ENCODE data around the gene GPR26.

GPR26 gene

GRCh38 chr10:123645016-123645415 is 21.1 kb upstream of the GPR26 start:
- in situ Hi-C loops (cut with MboI; ENCODE audit: low sequenced_read_pairs): no loop called here

DNA sequence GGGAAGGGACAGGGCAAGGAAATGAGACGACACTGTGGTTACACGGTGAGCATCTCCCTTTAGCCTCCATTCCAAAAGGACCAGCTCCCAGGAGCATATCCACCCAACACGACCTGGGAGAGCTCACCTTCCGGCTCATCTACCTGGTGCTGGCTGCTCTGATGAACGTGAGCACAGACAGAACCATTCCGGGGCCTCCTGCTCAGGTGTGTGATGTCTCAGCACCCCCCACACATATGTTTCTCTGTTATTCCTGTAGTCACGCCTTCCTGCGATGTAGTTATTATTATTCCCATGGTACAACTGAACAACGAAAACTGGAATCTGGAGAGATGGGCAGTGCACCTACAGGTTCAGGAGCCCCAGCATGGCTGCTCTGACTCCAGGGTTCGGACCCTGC is 20.5 kb upstream of the GPR26 start:
- in situ Hi-C loops (cut with MboI; ENCODE audit: low sequenced_read_pairs): no loop called here

DNA sequence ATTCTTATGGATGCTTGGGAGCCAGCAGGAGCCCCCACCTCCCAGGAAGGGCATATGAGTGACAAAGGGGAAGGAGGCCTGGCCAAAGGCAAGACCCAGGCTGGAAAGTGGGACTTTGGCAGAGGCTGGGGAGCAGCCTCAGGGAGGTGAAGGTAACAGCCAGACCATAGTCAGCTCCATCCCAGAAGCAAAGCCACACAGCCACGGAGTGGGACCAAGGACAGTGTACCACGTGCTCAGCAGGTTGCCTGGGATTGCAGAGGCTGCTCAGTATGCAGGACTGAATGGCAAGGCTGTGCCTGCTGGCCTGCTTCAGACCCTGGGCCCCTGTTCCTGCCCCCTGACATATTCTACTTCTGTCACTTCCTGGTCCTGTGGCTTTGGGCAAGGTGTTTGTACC is 17.6 kb upstream of the GPR26 start:
- in situ Hi-C loops (cut with MboI; ENCODE audit: low sequenced_read_pairs): no loop called here

DNA sequence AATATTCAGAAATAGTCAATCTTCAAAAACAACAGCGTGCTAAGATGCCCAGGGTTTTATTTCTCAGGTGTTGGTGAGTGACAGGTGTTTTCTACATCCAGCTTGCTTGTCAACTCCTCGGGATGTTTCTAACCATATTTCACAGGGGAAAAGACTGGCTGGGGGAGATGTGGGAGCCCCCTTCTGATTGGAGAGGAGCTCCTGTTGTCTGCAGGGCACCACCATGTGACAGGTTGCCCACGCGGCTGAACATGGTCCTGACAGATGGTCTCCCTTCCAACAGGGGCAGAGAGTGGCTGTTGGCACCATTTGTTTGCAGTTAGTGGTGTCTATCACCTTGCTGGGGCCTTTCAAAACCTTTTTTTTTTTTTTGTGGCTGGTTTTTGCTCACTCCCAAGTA is 16.5 kb upstream of the GPR26 start:
- in situ Hi-C loops (cut with MboI; ENCODE audit: low sequenced_read_pairs): no loop called here

DNA sequence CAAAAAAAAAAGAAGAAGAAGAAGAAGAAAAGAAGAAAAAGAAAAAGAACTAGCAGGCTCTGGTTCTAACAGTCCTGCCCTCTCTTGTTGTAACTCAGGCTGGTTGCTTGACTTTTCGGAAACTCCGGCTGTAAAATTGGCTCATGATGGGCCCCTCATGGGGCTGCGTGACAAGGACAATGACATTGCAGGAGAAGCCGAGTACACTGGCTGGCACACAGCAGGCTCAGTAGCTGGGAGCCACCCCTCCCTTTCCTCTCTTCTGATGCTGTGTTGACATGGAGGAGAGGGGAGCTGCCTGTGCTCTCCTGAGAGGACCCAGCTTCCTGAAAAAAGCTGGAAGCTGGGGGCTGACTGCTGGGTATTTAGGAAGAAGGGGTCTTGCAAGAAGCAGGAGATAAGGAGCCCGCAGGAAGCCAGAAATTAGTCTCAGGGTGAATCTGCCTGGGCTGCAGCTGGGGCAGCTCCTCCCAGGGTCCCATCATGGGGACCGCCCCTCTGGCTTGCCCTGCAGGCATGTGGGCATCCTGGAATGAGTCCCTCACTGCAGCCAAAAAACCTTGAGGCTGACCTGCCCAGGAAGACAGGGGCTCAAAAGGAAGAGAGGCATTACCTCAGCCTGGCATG is 14.6 kb upstream of the GPR26 start:
- in situ Hi-C loops (cut with MboI; ENCODE audit: low sequenced_read_pairs): no loop called here

DNA sequence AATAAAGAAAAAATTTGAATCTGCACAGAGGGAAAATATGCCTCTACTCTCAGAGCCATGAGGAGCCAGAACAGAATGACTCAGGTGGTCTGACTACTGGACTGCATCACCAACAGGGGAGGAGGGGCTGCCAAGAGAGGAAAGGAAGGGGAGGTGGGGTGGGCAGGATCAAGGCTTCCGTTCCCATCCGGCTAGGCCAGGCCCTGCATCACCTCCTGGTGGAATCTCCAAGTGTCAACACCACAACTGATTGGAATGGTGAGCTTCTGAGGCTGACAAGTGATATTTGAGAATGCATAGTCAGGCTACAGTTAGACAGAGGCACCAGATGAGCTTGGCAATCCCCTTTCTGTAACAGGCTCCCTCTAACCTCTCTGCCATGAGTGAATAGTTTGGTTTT is 10.4 kb upstream of the GPR26 start:
- in situ Hi-C loops (cut with MboI; ENCODE audit: low sequenced_read_pairs): no loop called here

DNA sequence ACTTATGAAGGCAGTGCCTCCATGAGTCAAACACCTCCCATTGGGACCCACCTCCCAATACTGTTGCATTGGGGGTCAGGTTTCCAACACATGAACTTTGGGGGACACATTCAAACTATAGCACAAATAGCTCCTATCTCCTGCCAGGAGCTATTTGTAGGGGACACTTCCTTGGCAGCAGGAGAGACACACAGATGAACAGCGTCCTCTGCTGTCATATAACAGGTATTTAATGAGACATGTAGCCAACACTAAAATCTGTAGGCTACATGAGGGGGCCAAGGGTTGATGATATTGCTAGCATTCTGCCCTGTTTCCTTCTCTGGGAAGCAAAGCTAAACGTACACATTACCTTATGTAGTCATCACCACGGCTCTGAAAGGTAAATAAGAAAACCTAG is 2.6 kb upstream of the GPR26 start:
- in situ Hi-C loops (cut with MboI; ENCODE audit: low sequenced_read_pairs): no loop called here

- in situ Hi-C loops (cut with MboI; ENCODE audit: low sequenced_read_pairs): no loop called here
Observed at GRCh38 chr10:123665491-123666286, 466 bp upstream of the GPR26 start.

DNA sequence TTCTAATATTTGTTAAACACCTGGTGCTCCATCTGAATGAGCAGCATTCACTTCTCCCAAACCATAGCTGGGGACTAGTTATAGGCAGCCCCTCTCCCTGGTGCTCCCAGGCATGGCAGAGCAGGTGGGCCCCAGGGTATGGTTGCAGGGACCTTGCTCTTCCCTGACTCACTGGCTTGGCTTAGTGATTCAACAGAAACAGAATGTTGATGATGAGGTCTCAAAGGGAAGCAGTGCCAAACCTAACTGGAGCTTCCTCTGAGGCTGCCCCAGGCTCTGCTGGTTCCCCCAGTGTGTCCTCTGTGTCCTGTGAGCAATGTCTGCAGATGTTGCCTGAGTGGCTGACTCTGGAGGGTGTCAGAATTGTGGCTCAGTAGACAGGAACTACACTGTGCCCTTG is 3.7 kb downstream of the GPR26 start:
- in situ Hi-C loops (cut with MboI; ENCODE audit: low sequenced_read_pairs): no loop called here

DNA sequence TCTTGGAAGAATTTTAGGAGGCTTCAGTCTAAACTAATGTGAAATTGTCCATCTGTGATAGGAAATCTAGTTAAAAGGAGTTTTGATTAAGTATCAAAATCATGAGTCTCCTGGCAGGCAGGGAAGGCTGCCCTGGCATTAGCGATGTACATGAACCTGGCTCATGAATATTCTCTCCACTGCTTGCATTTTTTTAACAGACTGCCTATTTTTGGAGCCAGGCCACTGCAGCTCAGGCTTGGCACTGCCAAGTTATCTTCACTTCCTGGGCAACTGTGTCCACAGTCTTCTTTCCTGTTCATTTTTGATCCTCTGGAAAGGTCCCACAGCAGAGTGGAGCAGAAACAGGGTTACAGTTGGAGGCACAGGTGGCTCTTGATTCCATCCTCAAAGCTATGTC is 7.0 kb downstream of the GPR26 start:
- in situ Hi-C loops (cut with MboI; ENCODE audit: low sequenced_read_pairs): no loop called here

- in situ Hi-C loops (cut with MboI; ENCODE audit: low sequenced_read_pairs): no loop called here
Observed at GRCh38 chr10:123674741-123675140, 8.6 kb downstream of the GPR26 start.

DNA sequence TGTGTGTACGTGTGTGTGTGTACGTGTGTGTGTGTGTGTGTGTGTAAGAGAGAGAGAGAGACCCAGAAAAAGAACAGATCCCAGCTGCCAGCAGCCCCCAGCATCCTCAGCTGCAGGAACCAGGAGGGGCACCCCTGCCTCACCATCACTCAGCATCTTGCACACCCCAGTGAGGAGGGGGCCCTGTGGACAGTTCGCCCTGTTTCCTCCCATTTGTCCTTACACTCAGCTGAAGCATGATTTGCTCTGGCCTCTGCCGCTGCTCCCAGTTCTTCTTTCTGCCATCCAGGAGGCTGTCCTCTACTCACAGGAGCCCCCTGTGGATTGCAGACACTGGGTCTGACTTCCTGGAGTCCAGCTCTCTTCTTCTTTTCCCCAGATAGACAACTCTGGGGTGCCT is 9.7 kb downstream of the GPR26 start:
- in situ Hi-C loops (cut with MboI; ENCODE audit: low sequenced_read_pairs): no loop called here

DNA sequence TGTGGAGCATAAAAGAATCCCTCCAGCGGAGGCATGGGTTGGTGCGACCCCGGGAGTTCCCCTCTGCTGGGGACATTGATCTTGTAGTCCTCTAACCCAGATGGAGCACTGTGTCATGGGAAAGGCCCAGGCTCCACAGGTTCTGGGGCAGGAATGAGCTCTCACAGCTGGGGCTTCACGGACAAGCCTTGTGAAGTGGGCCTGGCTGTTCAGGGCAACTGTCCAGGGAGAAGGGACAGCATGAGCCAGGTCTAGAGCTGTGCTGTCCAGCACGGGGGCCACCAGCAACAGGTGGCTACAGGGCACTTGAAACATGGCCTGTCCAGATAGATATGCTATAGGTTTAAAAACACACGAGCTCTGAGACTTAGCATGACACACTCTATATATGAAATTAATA is 11.4 kb downstream of the GPR26 start:
- in situ Hi-C loops (cut with MboI; ENCODE audit: low sequenced_read_pairs): no loop called here

DNA sequence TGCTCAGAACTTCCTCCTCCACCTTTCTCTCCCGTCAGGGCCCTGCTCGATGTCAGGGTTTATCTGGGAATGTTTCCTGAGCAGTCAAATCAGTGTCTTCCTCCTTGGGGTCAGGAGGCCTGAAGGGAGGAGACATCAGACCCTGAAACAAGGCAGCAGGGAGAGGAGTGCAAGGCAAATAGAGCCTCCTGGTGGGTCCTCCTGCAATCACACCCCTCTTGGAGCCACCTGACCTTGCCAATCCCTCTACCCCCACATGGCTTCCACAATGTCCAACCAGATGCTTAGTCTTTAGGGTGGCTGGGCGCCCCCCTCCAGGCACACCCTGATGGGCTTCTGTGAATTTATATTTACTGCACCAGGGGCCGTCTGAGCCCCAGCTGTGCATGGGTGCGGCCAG is 12.2 kb downstream of the GPR26 start:
- in situ Hi-C loops (cut with MboI; ENCODE audit: low sequenced_read_pairs): no loop called here

DNA sequence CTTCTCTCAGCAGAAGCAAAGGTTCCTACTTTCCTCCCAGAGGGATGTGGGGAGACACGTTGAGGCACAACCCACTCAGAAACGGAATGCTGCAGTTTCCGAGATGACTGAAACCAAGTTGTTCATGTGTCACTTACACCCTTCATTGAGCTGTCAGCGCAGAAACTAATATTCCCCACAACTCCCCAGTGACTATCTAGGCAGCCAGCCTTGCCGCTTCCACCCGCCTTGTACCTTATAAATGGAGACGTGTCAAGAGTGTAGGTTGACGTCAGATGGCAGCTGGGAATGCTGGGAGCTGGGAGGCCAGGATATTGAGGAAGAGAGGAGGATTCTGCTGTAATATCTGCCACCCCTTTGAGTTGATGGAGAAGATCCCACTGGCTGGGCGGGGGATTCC is 15.1 kb downstream of the GPR26 start:
- in situ Hi-C loops (cut with MboI; ENCODE audit: low sequenced_read_pairs): no loop called here

GRCh38 chr10:123682477-123682876 is 16.3 kb downstream of the GPR26 start:
- in situ Hi-C loops (cut with MboI; ENCODE audit: low sequenced_read_pairs): no loop called here

DNA sequence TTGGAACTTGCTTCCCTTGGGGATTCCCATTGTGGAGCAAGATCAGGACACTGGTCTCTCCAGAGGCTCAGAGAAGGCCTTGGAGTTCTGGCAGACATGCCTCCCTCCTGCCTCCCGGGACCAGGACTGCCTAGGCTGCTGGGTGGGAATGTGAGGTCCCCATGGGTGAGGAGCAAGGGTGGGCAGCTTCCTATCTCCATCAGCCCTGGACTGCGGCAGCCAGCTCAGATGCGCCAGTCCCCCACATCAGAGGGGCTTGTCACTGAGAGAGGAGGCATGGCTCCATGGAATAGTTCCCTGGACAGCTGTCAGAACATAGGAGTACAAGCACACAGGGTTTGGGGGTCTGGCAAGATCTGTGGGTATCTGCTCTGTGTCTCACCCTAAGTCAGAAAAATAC is 17.3 kb downstream of the GPR26 start:
- in situ Hi-C loops (cut with MboI; ENCODE audit: low sequenced_read_pairs): no loop called here

- in situ Hi-C loops (cut with MboI; ENCODE audit: low sequenced_read_pairs): no loop called here
Observed at GRCh38 chr10:123683865-123684264, 17.7 kb downstream of the GPR26 start.

- in situ Hi-C loops (cut with MboI; ENCODE audit: low sequenced_read_pairs): no loop called here
Observed at GRCh38 chr10:123685260-123685659, 19.1 kb downstream of the GPR26 start.

DNA sequence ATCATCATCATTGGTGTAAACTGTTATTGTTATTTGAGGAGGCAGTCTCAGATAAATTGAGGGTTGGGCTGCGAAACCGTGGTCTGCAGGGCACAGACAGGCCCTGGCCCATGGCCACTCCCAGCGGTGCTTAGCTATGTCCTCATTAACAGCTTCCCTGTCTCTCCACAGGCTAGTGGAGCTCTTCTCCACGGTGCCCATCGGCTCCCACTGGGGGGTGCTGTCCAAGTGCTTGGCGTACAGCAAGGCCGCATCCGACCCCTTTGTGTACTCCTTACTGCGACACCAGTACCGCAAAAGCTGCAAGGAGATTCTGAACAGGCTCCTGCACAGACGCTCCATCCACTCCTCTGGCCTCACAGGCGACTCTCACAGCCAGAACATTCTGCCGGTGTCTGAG is 21.6 kb downstream of the GPR26 start:
- in situ Hi-C loops (cut with MboI; ENCODE audit: low sequenced_read_pairs): no loop called here

GRCh38 chr10:123689880-123690279 is 23.7 kb downstream of the GPR26 start:
- in situ Hi-C loops (cut with MboI; ENCODE audit: low sequenced_read_pairs): no loop called here

DNA sequence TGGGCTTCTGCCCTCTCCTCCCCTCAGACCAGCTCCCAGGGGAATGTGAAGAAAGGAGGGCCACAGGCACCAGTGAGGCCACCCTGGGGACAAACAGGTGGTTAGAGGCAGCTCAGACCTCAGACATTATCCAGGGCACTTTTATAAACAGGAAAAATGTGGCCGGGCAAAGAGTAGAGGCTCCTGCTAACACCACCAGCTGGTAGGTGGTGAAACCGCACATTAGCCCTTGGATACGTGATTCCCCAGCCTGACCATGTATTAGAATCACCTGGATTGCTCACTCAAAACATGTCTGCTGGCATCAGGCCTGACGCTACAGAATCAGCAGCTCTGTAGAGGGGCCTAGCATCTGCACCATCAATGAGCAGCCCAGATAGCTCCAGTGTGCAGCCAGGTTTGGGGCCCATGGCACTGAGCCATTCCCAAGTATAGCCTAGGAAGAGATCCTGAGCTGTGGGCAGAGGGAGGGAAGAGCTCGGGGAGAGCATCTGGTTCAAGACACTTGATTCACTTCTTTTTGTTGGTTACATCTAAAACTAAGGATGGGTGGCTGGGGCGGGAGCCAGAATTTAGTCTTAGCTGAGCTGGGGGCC is 37.1 kb downstream of the GPR26 start:
- in situ Hi-C loops (cut with MboI; ENCODE audit: low sequenced_read_pairs): no loop called here

Data from HL-60/S4 (cell line).